ENCODE results near the gene CNIH2. TPM values are rescaled to one million over a fixed set of nuclear protein-coding genes. Genes with fewer than 3 reads are reported as not detected.

CNIH2 gene
- total RNA-seq, 1 experiment from 2014 or later, result 1.3 TPM

DNA sequence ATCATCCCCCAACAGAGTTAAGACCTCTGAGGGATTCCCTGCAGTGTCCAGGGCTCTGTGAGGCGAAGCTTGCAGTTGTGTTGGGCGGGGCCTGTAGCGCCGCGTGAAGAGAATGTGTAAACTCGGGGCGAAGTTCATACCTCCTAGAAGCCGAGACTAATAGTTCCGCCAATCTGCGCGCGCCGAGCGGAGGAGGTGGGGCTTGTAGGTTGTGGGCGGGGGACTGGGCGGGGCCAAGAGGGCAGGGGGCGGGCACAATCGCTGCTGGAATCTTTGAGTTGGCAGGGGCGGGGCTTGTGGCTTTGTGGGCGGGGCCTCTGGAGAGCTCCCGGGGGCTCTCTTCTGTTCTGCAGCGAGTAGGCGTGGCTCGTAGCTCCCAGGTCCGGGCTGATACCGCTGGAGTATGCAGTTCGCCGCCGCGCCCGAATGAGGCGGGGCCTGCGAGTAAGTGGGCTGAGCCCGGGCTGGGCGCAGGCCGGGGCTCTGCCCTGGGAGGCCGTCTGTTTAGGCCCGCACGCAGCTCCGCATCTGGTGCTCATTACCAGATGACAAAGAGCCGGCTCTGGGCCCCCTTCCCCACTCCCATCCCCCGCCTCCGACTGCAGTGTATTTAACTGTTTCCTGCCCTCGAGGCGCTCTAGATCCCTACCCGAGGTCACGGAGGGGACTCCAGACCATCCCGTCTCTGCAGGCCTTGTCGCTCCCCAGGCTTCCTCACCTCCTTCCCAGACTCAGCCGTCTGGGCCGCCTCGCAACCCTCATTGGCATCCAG is 34.8 kb downstream of the CNIH2 start:
- intact Hi-C loops (cut with micrococcal nuclease), result loop anchor here (1.0 to 5.0 kb wide), 5 partner anchors 16 to 75 kb away; partner anchors contain the start of genes RIN1, SLC29A2 and YIF1A
- BruUV-seq (replicated peaks), result no TSS peak
- POLR2A ChIA-PET, result interaction anchor here (0.6 to 3.0 kb wide), 17 partner anchors 9 to 365 kb away, joined by 3 to 18 read pairs (median 5); partner anchors contain the start of genes BRMS1, MRPL11, RBM4 and RBM4B
- TF ChIP-seq SIN3A (IDR thresholded peaks at IDR 0.05; ENCODE audit: low read depth) (no peak), JUND (IDR thresholded peaks at IDR 0.05) (no peak), ZFX (IDR thresholded peaks at IDR 0.05) (peak; percentile 49; the same call in 1 of the 2 replicates), TCF7L2 (IDR thresholded peaks at IDR 0.05; ENCODE audit: borderline replicate concordance, extremely low read depth, insufficient read depth, insufficient read length) (no peak), POLR2AphosphoS5 (IDR thresholded peaks at IDR 0.05; ENCODE audit: low read depth, low read length) (peak; percentile 78), SP1 (IDR thresholded peaks at IDR 0.05; ENCODE audit: low read depth) (peak; percentile 63), POLR2A (IDR thresholded peaks at IDR 0.05; ENCODE audit: borderline replicate concordance, extremely low read depth, insufficient read depth, insufficient read length) (peak; percentile 1), EZH2phosphoT487 (IDR thresholded peaks at IDR 0.05; ENCODE audit: borderline replicate concordance) (no peak), FOSL1 (IDR thresholded peaks at IDR 0.05; ENCODE audit: low read depth) (no peak), EGR1 (IDR thresholded peaks at IDR 0.05; ENCODE audit: low read depth) (no peak), EZH2 (IDR thresholded peaks at IDR 0.05) (no peak), CBX3 (IDR thresholded peaks at IDR 0.05; ENCODE audit: low read depth) (no peak), CEBPB (IDR thresholded peaks at IDR 0.05; ENCODE audit: low read depth) (no peak), ZNF274 (IDR thresholded peaks at IDR 0.05; ENCODE audit: low read depth, low read length) (no peak), SRF (IDR thresholded peaks at IDR 0.05; ENCODE audit: low read depth) (no peak)
- TF ChIP-seq, protein P1, sequence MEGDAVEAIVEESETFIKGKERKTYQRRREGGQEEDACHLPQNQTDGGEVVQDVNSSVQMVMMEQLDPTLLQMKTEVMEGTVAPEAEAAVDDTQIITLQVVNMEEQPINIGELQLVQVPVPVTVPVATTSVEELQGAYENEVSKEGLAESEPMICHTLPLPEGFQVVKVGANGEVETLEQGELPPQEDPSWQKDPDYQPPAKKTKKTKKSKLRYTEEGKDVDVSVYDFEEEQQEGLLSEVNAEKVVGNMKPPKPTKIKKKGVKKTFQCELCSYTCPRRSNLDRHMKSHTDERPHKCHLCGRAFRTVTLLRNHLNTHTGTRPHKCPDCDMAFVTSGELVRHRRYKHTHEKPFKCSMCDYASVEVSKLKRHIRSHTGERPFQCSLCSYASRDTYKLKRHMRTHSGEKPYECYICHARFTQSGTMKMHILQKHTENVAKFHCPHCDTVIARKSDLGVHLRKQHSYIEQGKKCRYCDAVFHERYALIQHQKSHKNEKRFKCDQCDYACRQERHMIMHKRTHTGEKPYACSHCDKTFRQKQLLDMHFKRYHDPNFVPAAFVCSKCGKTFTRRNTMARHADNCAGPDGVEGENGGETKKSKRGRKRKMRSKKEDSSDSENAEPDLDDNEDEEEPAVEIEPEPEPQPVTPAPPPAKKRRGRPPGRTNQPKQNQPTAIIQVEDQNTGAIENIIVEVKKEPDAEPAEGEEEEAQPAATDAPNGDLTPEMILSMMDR (IDR thresholded peaks at IDR 0.05 in 2 of 3, conservative IDR thresholded peaks at IDR 0.05 in 1 of 3; ENCODE audit: borderline replicate concordance in 1 of 3, insufficient read depth in 1 of 3, low read depth in 2 of 3, low read length in 2 of 3), result no peak
- TF ChIP-seq, protein P2, sequence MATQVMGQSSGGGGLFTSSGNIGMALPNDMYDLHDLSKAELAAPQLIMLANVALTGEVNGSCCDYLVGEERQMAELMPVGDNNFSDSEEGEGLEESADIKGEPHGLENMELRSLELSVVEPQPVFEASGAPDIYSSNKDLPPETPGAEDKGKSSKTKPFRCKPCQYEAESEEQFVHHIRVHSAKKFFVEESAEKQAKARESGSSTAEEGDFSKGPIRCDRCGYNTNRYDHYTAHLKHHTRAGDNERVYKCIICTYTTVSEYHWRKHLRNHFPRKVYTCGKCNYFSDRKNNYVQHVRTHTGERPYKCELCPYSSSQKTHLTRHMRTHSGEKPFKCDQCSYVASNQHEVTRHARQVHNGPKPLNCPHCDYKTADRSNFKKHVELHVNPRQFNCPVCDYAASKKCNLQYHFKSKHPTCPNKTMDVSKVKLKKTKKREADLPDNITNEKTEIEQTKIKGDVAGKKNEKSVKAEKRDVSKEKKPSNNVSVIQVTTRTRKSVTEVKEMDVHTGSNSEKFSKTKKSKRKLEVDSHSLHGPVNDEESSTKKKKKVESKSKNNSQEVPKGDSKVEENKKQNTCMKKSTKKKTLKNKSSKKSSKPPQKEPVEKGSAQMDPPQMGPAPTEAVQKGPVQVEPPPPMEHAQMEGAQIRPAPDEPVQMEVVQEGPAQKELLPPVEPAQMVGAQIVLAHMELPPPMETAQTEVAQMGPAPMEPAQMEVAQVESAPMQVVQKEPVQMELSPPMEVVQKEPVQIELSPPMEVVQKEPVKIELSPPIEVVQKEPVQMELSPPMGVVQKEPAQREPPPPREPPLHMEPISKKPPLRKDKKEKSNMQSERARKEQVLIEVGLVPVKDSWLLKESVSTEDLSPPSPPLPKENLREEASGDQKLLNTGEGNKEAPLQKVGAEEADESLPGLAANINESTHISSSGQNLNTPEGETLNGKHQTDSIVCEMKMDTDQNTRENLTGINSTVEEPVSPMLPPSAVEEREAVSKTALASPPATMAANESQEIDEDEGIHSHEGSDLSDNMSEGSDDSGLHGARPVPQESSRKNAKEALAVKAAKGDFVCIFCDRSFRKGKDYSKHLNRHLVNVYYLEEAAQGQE (IDR thresholded peaks at IDR 0.05; ENCODE audit: low read depth), result no peak
- TF ChIP-seq, protein P3, sequence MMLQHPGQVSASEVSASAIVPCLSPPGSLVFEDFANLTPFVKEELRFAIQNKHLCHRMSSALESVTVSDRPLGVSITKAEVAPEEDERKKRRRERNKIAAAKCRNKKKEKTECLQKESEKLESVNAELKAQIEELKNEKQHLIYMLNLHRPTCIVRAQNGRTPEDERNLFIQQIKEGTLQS (IDR thresholded peaks at IDR 0.05), result no peak
- TF ChIP-seq, protein P4, sequence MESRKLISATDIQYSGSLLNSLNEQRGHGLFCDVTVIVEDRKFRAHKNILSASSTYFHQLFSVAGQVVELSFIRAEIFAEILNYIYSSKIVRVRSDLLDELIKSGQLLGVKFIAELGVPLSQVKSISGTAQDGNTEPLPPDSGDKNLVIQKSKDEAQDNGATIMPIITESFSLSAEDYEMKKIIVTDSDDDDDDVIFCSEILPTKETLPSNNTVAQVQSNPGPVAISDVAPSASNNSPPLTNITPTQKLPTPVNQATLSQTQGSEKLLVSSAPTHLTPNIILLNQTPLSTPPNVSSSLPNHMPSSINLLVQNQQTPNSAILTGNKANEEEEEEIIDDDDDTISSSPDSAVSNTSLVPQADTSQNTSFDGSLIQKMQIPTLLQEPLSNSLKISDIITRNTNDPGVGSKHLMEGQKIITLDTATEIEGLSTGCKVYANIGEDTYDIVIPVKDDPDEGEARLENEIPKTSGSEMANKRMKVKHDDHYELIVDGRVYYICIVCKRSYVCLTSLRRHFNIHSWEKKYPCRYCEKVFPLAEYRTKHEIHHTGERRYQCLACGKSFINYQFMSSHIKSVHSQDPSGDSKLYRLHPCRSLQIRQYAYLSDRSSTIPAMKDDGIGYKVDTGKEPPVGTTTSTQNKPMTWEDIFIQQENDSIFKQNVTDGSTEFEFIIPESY (IDR thresholded peaks at IDR 0.05; ENCODE audit: extremely low read depth, insufficient replicate concordance, low read length), result no peak

More for the DNA sequence above, 34.8 kb downstream of the CNIH2 start:
- DNase-seq (ENCODE audit: low read depth, low spot score), result peak; percentile 94
- peaks cover 16 to 37% of the 10 kb centered on the region in 2 experiments for H3K4me1 ChIP-seq (ENCODE audit: control insufficient read depth in 1 of 2, insufficient read depth in 2 of 2, low read length in 2 of 2)
- ChIA-PET CTCF (interaction anchor here (0.7 to 3.4 kb wide), 24 partner anchors 9 to 743 kb away, joined by 3 to 121 read pairs (median 9); partner anchors contain the start of genes BRMS1, RAB1B, RBM4B and RIN1), RAD21 (ENCODE audit: low non-redundant PET in 1 of 2, low total read pairs in 2 of 2, uncharacterized antibody in 2 of 2, unreplicated experiment in 2 of 2) (interaction anchor here (0.5 to 2.9 kb wide), 8 partner anchors 14 to 543 kb away, joined by 3 to 17 read pairs (median 6); partner anchors contain the start of genes RIN1 (in 2 of the 2) and PELI3 (in 1 of the 2))
- peak overlapping the region; percentile 41 to 57 for H3K4me3 ChIP-seq (replicated peaks in 1 of 2; ENCODE audit: low read depth in 1 of 2, low read length in 2 of 2)
- no peaks in the 10 kb centered on the region for H3K36me3 ChIP-seq (ENCODE audit: control insufficient read depth in 1 of 2, insufficient read depth in 2 of 2, low read length in 2 of 2)
- no peaks in the 10 kb centered on the region for H3K27me3 ChIP-seq (ENCODE audit: insufficient read depth, low read length)
- peak overlapping the region; percentile 79 for H3K27ac ChIP-seq (ENCODE audit: low read depth, low read length)
- H3K9me3 ChIP-seq (ENCODE audit: control insufficient read depth in 1 of 2, insufficient read depth in 1 of 2, low read depth in 1 of 2, low read length in 2 of 2), result no peaks in the 10 kb centered on the region
- peak; percentile 86 for ATAC-seq
- H3K9me2 ChIP-seq (ENCODE audit: insufficient read depth), result no peaks in the 10 kb centered on the region
- H3K79me2 ChIP-seq (ENCODE audit: insufficient read depth, low read length), result no peaks in the 10 kb centered on the region
- no peaks in the 10 kb centered on the region for H4K20me1 ChIP-seq (ENCODE audit: insufficient read depth)
- peak overlapping the region; percentile 59 for H3K9ac ChIP-seq (ENCODE audit: low read length)
- H2AFZ ChIP-seq (ENCODE audit: low read depth, low read length, poor library complexity, severe bottlenecking), result peak overlapping the region; percentile 49
- H3K4me2 ChIP-seq (ENCODE audit: low read length), result peak overlapping the region; percentile 99

Data from HCT116 (cell line).